GM18498 (cell line): Measurements from ENCODE around the gene XYLT1.

Experiments
- ATAC-seq: cut with Tn5 transposase; IDR thresholded peaks from one replicate; pipeline ENCODE4 v1.9.1; 2021; ENCODE audit warnings: mild to moderate bottlenecking, moderate library complexity; ENCODE audit not compliant: unreplicated experiment

XYLT1 gene

DNA sequence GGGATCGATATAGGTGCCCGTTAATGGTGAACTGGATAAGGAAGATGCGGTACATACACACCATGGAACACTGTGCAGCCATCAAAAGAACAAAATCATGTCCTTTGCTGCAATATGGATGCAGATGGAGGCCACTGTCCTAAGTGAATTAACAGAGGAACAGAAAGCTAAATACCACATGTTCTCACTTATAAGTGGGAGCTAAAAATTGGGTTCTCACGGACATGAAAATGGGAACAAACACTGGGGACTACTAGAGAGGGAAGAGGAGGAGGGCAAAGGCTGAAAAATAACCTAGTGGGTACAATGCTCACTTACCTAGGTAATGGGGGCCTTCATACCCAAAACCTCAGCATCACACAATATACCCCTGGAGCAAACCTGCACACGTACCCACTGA lies 302.6 kb downstream of the XYLT1 start:
- ATAC-seq, result no peak

DNA sequence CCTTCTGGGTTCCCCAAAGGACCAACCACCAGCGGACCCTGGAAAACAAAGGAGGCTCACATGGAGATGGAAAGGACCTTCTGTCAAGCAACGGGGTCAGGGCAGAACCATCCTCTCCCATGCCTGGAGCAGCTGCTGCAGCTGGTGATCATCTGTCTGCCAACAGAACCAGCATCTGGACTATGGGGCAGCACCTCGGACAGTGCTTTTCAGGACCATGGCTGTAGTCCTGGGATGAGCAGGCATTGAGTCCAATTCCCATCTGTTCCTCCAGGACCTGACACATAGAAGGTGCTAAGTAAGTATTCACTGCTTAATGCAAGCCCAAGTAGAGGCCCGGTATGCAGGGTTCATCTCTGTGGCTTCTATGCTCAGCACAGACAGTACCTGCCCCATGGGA lies 304.7 kb downstream of the XYLT1 start:
- ATAC-seq, result no peak

DNA sequence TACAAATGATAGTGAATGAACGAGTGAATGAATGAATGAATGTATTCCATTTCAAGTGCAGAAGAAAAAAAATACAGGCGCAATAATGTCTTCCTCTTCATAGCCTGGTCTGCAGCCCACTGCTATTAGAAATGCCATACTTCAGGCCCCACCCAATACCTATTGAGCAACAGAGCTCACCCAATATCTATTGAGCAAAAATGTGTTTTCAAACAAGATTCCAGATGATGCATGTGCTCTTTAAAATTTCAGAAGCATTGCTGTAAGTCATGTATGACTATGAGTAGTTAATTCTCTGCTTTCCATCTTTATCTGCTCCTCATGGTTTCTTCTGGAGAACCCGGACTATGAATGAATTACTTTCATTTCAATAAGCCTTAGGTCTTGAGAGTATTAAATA lies 308.2 kb downstream of the XYLT1 start:
- no peak for ATAC-seq

DNA sequence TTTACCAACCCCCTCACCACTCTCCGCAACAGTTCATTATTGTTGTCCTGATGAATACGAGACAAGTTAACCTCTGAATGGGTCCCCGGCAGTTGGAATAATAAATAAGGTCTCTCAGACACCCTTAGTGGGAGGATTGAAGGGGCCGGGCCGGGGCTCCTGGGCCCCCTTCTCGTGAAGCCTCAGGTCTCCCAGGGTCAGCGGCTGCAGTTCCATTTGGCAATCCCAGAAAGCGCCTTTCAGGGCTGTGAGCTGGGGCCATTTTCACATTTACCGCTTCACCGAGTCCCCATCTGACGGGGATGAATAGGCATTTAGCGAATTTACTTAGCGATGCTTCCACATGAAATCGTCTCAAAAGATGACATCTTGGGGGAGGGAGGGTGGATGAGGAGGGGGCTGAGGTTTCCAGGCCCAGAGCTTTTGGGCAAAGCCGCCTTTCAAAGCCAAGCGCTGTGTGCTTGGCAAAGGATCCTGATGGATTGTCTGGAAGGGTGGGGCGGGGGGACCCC lies 309.8 kb downstream of the XYLT1 start:
- no peak for ATAC-seq

DNA sequence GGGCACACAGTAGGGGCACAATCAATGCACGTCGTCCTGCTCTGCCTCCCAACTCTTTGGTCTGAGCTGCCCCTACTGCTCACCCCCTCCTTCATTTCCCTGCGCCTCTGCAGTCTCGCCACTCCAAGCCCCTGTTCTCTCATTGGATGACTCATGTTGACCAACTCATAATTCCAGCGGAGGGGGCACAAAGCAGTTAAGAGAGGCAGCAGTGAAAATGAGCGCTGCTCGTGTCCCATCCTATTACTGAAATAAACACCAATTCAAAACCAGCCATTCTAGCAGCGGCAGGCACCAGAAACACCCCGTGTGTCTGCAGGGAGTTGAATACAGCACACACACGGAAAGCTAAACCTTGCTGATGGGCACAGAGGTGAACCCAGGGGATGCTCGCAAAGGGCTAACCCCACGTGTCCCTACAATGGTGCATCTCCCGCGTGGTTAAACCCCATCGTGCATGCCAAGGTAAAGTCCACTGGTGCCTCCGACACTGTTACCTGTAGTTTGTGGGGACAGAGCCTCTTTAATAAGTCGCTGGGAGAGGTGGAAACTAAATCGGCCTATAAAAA lies 310.4 kb downstream of the XYLT1 start:
- ATAC-seq, result no peak

DNA sequence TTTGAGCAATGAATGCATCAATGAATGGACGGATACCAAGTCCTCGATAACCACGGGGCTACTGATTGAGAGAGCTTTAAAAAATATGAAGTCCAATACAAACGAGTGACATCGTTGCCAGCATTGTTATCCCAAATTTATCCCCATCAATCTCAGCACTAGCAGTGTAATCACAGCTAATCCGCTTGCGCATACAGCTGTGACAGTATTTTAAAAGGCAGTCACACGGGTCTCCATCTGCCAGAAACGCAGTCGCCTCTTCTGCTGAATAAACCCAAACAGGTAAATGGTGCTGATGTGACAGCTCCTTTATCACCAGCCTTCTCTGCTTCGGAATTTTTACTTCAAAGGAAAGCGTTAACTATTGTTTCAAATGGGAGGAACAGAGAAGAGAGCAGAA lies 311.1 kb downstream of the XYLT1 start:
- ATAC-seq, result no peak

DNA sequence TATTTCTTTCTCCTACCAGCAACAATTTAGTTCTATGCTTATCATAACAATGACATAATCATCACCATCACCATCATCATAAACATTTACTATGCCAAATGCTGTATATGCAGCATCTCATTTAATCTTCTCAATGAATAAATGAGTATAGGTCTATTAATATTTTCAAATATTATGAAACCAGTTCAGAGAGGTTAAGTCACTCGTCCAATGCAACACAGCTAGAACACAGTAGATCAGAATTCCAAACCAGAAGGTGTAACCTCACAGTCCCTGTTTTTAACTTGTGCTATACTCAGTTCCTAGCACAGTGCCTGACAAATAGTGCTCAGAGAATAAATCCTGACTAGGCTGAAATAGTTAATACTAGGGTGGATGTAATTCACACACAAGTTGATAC lies 314.8 kb downstream of the XYLT1 start:
- ATAC-seq, result no peak

DNA sequence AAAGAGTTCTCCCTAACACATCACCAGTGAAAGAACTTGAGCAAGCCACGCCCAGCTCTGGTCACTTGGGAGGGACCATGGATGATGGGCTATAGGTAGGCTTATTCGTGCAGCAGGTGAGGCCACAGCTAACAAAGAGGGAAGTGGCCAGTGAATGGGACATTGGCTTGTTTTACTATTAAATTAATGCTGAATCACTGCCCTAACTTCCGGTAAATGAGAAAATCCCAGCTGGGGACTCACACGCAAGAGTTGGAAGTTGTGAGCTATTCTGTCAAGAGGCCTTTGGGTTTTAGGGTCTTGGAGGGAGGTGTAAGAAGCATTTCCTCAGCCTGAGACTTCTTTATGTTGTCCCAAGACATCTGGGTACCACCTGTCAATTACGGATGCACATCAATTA lies 315.3 kb downstream of the XYLT1 start:
- no peak for ATAC-seq

DNA sequence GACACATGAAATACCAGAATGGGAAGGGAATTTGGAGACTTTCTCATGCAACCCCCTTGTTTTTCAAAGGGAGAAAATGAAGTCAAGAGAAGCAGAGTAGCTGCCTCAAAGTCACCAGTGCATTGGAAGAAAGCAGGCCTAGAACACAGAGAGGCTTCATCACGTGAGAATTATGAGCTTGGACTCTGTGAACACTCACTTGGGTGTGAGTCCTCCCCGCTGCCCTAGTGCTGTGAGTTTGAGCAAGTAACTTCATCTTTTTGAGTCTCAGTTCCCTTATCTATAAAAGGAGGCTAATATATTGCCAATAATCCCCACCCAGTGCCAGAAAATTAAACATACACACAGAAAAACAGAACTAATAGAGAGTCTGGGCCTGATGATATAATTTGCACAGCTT lies 315.8 kb downstream of the XYLT1 start:
- no peak for ATAC-seq

DNA sequence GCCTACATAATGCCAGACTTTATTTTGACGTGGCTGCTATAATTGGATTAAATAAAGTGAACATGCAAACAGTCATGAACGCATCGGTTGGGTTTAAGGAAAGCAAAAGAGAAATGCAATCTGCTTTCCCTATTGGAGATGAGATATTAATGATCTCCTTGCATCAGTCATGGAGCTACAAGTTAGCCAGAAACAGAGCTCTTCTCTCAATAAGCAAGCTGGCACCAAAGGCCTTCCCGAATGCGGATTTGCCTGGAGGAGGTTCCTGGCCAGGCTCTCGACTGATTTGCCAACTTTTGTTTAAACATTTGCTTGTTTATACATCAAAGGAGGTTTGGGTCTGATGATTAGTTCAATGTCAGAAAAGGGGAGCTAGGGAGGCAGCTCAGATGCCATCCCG lies 318.4 kb downstream of the XYLT1 start:
- ATAC-seq, result no peak

DNA sequence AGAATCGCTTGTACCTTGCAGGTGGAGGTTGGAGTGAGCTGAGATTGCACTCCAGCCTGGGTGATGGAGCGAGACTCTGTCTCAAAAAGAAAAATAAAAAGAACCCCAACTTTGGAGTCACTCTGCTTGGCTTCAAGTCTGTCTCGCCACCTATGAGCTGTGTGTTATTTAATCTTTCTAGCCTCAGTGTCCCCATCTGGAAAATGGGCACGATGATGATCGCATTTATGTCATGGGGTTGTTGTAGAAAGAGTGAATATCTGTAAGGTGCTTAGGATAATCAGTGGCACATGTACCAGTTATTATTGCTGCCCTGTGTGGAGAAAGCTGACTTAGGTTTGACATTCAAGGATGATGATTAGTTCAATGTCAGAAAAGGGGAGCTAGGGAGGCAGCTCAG lies 319.4 kb downstream of the XYLT1 start:
- no peak for ATAC-seq

DNA sequence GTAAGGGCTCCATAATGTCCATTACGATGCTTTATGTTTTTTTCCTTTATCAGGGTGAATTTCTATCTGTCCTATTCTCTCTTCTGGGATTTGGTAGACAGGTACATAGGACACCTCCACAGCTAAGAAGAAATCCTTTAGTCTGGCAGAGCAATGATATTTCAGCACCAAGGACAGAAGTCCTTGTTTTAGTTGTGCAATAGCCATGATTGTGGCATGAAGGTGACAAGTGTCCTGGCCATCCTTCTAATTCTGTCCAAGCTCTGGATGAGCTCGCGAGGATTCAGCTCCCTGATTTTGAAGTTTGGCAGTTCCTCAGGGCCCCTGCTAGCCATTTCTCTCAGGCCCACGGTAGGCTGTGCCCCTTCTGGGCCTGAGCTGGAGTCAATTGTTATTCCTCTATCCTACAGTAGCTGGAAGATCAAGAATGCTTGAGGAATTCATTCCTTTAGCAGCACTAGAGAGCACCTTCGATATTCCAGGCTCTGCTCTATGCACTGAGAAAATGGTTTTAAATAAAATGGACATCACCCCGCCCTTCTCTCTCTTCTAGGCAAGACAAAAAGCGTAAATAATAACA lies 320.8 kb downstream of the XYLT1 start:
- no peak for ATAC-seq

DNA sequence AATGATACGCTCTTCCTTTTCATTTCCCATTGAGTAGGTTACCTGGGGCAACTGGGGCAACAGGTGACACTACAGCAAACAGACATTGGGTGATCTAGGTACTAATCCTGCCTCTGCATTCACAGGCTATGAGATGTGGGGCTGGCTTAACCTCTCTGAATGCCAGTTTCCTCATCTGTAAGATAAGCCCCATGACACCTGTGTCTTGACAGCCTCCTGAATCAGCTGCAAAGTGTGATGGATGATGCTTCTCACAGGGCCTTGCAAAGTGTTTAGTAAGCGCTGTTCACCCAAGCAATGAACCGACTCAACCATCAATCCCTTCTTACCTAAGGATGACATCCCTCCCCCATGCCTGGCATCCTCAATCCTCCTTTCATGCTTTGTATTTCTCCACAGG lies 322.8 kb downstream of the XYLT1 start:
- no peak for ATAC-seq

DNA sequence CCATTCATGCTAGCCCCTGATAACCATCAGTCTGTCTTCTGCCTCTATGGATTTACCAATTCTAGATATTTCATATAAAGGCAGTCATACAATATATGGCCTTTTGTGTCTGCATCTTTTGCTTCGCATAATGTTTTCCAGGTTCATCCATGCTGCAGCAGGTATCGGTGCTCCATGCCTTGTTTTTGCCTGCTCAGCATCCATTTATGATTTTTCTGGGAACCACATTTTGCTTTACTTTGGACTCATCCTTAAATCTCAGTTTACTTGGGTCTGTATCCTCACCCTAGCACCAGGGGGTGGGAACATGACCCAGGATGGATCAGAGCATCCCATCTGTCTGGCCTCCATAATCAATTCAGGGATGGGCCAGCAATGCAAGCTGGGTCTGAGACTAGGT lies 325.7 kb downstream of the XYLT1 start:
- ATAC-seq, result no peak

DNA sequence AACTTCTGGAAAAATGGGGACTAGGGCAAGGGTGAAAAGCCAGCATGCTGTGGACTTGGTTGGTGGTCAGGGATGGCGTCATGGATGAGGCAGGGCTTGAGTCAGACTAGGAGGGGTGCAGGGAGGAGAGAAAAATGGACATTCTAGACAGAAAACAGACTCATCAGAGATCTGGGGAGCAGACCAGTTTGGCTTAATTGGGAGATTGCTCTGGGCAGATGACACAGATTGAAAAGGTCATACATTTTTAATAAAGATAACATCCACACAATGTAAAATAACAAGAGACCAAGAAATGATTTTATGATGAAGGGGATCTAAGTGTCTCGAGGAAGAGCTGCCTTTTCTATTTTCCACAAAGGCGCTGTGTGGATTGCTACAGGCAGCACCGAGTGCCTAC lies 326.3 kb downstream of the XYLT1 start:
- no peak for ATAC-seq

DNA sequence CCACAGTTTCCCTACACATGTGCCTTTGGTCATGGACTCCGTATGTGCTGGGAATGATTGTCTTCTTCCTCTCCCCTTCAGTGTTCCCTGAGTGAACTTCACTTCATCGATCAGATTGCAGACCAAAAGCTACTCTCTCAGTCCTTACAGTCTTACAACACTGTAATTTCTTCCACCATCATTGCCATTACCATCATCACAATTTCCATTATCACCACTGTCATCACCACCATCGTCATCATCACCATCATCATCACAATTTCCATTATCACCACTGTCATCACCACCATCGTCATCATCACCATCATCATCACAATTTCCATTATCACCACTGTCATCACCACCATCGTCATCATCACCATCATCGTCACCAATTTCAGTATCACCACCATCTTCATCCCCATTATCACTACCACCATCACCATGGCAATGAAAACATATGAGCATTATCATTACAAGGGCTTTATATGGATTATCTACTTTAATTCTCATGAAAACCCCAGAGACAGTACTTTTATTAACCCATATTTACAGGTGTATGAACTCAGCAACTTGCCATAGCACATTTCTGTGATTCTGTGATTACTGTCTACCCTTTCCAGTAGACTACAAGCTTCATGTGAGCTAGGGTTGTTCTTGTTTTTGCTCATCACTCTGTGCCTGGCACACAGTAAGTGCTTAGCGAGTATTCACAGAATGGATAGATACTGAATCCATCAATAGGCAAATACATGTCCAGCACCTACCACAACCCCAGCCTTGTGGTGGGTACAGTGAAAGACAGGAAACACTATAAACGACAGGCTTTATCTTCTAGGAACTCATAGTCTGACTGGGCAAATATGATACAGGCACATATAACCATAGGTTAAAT lies 327.0 kb downstream of the XYLT1 start:
- no peak for ATAC-seq

DNA sequence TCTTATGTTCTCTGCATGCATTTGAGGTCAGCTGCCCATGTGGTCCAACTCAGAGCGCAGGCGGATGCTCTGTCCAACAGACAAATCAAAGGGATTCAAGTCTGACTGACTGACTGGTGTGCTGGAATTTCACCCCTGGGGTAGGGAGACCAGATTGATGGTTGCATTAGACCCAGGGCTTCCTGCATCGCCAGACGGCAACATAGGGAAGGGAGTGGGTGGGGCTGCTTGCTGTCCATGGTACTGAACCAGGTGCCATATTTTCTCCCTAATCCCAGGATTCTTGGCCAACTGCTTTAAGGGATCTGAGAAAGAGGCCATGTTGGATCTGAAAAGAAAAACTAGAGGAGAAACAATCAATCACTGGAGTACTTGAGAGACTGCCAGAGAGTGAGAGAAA lies 332.0 kb downstream of the XYLT1 start:
- no peak for ATAC-seq

DNA sequence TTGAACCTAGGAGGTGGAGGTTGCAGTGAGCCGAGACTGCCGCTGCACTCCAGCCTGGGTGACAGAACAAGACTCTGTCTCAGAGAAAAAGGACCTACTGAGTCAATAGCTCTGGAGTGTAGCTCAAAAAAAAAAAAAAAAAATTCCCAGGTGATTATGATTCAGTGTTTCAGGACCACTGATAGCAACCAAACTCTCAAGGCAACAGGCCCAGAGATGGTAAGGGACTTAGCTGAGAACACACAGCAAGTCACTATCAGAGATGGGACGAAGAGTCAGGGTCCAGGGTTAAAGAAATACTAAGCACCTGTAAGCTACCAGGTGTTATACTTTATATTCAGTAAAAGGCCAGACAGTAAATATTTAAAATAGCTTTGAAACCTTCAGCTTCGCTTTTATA lies 335.3 kb downstream of the XYLT1 start:
- ATAC-seq, result no peak

DNA sequence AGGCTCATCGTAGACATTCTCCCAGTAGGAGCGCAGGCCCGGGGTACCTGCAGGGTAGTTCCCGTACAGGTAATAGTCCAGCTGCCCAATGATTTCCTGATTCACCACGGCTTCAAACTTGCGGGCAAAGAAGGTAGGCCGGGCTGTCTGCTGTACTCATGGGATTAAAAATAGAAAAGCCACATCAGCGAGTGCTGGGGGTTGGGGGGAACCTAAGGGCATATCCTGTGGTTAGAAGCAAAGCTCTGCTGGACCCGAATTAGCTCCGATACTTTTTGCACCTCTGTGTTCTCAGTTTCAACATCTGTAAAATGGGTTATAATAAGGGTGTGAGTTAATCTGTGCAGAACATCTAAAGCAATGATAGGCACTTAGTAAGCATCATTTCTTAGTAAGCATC lies 336.2 kb downstream of the XYLT1 start:
- ATAC-seq, result peak; percentile 88

DNA sequence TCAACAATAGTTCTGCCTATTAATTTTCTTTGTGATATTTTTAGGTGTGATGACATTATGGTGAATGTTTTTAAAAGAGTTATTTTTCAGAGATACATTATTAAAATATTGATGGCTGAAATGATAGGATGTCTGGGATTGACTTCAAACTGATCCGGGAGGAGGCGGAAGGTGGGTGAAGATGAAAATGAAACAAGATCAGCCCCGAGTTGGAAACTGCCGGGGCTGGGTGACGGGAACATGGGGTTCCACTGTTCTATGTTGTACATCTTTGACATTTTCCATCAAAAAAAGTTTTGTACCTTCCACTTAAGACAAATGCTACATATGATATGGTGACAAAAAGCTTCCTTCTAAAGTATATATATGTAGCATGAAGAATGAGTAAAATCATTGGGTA lies 336.9 kb downstream of the XYLT1 start:
- ATAC-seq, result no peak

DNA sequence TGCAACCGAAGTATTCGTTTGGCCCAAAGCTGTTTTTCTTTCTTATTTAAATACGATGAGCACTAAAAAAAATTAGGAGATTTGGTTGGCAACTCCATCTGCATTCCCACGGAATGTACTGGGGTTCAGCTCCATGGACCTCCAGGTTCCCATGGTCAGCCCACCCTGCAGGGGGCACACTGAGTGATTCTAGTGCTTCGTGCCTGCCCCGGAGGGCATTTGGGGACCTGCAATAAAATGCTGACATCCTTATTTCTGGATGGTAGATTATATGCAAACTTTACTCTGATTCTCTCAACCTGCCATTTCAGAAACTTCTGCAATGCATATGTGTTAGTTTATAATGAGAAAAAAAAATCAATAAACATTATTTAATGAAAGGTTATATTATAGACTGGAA lies 339.4 kb downstream of the XYLT1 start:
- ATAC-seq, result no peak

DNA sequence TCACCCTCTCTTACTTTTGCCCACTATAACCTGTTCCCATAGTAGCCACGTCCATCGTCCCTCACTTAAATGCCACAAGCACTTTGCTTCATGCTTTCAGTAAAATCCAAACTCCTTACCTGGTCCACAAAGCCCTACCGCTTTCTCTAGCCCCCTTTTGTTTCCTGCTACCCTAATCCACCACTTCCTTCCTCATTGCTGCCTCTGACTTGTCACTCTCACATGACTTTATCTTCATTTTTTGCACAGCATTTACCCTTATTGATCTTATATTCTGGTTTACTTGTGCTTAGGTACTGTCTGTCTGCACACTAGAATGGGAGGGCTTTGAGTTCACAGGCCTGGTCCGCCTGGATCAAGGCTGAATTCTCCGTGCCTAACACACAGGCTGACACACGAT lies 340.0 kb downstream of the XYLT1 start:
- no peak for ATAC-seq
